GM08714 (cell line): ENCODE data around the gene GRIK4.

ENCODE experiments used
- H3K4me3 ChIP-seq: fragments of 200-500 bp; sonication (Bioruptor generic); 2 replicates; pipeline ENCODE4 v1.5.1; 2014; ENCODE audit warnings: mild to moderate bottlenecking, low read length, inconsistent platforms
- ZNF274 ChIP-seq: IDR thresholded peaks from 2 replicates; pipeline ENCODE4 v1.6.1; 2012; ENCODE audit warnings: mild to moderate bottlenecking, low read depth, low read length

Gene GRIK4, protein sequence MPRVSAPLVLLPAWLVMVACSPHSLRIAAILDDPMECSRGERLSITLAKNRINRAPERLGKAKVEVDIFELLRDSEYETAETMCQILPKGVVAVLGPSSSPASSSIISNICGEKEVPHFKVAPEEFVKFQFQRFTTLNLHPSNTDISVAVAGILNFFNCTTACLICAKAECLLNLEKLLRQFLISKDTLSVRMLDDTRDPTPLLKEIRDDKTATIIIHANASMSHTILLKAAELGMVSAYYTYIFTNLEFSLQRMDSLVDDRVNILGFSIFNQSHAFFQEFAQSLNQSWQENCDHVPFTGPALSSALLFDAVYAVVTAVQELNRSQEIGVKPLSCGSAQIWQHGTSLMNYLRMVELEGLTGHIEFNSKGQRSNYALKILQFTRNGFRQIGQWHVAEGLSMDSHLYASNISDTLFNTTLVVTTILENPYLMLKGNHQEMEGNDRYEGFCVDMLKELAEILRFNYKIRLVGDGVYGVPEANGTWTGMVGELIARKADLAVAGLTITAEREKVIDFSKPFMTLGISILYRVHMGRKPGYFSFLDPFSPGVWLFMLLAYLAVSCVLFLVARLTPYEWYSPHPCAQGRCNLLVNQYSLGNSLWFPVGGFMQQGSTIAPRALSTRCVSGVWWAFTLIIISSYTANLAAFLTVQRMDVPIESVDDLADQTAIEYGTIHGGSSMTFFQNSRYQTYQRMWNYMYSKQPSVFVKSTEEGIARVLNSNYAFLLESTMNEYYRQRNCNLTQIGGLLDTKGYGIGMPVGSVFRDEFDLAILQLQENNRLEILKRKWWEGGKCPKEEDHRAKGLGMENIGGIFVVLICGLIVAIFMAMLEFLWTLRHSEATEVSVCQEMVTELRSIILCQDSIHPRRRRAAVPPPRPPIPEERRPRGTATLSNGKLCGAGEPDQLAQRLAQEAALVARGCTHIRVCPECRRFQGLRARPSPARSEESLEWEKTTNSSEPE

DNA sequence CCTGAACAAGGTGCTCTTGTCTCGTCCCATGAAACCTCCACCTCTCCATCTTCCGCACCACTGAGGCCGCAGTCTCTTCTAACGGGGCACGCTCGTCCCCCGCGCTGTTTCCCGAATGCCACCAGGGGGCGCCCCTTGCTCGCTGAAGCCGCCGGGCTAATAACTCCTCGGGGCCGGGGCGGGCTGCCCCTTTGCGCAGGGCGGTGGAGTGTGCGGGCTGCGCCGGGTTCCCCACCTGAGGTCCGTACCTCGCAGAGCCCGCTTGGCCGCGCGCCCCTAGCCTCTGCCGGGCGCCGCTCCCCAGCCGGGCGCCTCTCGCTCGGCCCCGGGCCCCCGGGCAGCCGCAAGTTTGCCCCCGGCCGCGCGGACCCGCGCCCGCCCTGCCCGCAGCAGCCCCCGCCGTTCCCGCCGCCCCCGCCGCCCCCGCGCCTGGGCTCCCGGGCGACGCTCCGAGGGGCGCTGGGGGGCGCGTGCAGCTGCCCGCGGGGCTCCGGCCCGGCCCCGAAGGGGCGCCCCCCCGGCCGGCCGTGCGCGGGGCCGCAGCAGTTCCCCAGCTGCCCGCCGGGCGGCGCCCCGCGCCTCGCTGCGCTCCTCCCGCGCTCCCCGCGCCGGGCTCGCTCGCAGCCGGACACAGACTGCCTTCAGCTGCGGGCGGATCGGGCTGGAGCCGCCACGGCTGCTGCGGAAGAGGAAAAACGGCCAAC lies at the start of gene GRIK4:
TSS of gene GRIK4 (plus strand) at position 633 of the 704 bp plus-strand sequence. CDS start 148,571 bp downstream, outside the sequence.
- TF ChIP-seq ZNF274 = no peak
- H3K4me3 ChIP-seq = peak within 1 kb of the TSS; percentile 29; the same call in 1 of the 2 replicates

DNA sequence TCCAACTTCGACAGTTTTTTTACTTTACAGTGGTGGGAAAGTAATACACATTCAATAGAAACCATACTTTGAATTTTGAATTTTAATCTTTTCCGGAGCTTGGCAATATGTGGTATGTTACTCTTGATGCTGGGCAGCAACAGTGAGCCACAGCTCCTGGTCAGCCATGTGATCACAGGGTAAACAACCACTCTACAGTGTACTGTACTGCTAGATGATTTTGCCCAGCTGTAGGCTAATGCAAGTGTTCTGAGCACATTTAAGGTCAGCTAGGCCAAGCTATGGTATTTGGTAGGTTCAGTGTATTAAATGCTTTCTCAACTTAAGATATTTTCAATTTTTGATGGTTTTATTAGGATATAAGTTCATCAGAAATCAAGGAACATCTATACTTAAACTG lies 48.7 kb upstream of the GRIK4 start:
- no peak for TF ChIP-seq ZNF274
- no peak overlapping the region for H3K4me3 ChIP-seq

DNA sequence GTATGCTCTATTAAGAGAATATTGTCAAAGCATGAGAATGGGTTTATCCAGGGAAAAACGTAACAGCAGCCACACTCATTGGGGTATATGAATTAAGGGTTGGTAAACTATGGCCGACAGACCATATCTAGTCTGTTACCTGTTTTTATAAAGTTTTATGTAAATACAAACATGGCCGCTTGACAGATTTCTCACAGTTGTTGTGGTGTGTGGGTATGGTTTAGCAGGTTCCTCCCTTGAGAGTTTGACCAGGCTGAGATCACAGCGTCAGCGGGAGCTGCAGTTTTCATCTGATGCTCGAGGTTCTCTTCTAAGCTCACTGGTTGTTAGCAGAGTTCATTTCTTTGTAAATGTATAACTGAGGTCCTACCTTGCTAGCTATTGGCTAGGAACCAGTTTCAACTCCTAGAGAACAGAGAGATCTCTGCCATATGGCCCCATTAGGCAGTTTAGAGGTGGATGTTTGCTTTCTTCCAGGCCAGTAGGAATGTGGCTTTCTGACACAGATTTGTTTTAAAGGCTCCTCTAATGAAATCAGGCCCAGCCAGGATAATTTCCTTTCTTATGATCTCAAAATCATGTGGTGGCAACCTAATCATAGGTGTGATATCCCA lies 45.5 kb upstream of the GRIK4 start:
- TF ChIP-seq ZNF274 = no peak
- H3K4me3 ChIP-seq = no peak overlapping the region

DNA sequence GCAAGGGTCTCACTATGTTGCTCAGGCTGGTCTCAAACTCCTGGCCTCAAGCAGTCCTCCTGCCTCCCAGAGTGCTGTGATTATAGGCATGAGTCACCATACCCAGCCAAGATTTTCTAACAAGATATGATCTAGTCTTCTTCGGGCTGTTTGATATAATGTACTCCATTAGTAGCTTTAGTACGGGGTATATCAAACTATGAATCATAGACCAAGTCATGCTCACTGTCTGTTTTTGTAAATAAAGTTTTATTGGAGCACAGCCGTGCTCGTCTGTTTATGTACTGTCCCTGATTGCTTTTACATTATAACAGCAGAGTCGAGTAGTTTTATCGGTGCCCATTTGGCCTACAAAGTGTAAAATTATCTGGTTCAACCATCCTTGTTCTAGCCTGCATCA lies 43.9 kb upstream of the GRIK4 start:
- H3K4me3 ChIP-seq = no peak overlapping the region
- no peak for TF ChIP-seq ZNF274

DNA sequence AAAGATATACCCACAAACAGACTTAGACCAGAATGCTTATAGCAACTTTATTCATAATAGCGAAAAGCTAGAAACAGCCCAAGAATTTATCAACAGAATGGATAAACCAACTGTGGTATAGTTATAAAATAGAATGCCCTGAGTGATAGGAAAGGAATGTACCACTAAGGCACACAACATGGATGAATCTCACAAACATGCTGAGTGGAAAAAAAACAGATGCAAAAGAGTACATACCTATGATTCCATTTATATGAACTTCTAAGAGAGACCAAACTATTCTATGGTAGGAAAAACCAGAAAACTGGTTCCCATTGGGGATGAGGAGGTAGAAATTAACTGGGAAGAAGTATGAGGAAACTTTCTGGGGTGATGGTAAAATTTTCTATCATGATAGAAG lies 40.4 kb upstream of the GRIK4 start:
- no peak overlapping the region for H3K4me3 ChIP-seq
- TF ChIP-seq ZNF274 = no peak

DNA sequence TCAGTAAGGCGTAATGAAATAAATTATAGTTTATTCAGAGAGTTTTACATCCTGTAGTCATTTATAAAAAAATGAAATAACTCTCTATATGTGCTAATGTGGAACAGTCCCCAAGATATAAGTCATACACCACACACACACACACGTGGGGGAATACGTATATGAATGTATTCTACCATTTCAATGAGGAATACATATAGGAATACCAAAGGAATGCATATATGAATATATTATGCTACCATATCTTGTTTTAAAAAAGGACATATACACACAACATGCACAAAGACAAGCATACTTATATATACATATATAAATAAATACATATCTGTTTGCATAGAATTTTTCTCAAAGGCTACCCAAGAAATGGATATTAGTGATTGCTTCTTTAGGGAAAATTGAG lies 39.6 kb upstream of the GRIK4 start:
- no peak for TF ChIP-seq ZNF274
- no peak overlapping the region for H3K4me3 ChIP-seq

DNA sequence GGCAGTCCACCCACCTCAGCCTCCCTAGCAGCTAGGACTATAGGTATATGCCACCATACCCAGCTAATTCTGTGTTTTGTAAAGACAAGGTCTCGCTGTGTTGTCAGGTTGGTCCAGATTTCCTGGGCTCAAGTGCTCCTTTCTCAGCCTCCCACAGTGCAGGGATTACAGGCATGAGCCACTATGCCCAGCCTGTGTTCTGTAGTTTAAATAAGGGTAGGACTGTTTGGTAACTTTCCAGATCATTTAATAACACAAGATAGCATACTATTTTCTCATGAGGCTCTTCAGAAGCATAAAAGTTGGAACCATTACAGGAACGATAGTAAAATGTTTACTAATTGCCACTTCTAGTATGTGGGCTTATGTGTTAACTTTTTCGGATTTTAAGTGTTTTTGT lies 38.0 kb upstream of the GRIK4 start:
- no peak for TF ChIP-seq ZNF274
- H3K4me3 ChIP-seq = no peak overlapping the region

DNA sequence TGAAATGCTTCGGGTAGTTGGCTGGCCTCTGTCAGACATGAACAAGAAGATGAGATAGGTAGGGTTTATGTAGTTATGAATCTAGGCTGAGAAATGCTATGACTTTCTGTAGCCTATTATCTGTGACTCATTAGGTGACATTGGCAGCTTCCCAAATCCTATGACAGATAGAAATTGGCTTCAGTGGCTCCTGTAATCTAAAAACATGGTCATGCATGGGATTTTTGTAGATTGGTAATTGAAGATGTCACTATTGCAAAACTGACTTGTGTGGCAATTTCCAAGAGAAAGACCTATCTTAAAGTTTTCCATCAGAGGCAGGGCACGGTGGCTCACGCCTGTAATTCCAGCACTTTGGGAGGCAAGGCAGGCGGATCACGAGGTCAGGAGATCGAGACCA lies 29.4 kb upstream of the GRIK4 start:
- H3K4me3 ChIP-seq = no peak overlapping the region
- TF ChIP-seq ZNF274 = no peak

DNA sequence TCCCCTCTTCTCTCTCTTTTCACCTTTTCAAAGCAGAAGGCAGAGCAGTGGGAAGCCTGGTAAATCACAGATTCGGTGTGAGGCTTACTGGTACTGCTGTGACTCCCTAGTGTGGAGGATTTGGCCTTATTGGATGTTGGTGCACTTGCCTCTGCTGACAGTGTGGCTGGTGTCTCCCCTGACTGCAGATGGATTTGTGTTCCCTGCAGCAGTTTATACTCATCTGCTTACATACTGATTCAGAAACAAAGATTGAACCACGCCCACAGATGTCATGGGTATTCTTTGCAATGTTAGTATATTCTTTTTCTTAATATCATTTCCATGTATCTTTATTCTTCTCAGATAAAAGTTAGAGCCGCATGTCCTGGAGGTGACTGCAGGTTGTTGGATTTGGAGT lies 26.8 kb upstream of the GRIK4 start:
- no peak overlapping the region for H3K4me3 ChIP-seq
- no peak for TF ChIP-seq ZNF274

DNA sequence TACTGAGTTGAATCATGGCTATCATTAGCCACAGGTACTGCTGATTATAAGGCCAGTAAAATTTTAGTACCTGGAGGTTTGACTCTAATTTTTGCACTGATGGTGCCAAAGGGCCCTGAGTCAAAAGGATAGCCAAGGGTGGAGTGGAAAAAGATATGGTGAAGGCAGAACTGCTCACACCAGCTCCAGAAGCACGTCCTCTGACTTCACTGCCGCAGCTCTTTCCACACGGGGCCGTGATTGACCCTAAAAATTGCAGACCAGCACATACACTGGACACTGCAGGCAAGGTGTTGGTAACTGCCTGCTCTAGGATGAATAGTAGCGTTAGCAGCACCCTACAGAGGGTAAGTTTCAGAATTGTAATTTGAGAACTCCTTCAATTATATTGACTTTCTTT lies 25.4 kb upstream of the GRIK4 start:
- no peak for TF ChIP-seq ZNF274

DNA sequence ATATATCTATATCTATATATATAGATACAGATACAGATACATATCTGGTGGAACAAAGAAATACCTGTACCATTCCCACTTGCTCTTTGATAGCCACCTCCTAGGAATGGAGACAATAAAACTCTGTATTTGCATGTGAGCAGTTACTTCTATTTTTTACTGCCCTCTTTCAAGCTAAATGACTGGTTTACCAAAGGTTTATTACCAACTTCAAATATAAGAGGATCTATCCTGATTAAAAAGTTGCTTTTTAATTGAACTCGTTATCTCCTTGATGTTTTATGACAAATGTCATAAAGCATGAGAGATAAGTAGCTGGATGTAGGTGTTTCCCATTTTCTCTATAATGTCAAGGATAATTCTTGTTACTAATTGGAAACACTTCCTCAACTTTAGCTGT lies 21.7 kb upstream of the GRIK4 start:
- TF ChIP-seq ZNF274 = no peak
- no peak overlapping the region for H3K4me3 ChIP-seq

More for the DNA sequence above, 25.4 kb upstream of the GRIK4 start:
- H3K4me3 ChIP-seq = no peak overlapping the region

DNA sequence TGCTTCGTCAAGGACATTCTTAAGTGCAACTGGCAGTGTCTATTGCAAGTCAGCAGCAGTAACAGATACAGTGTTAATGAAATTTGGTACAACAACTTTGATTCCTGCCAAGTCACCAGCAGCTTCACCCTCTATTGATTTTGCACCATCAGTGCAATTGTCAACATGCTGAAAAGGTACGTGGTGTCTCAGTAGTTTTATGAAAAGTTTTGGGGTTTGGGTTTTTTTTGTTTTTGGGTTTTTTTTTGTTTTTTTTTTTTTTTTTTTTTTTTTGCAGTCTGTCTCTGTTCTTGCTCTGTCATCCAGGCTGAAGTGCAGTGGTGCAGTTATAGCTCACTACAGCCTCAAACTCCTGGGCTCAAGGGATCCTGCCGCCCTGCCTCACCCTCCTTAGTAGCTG lies 19.1 kb upstream of the GRIK4 start:
- TF ChIP-seq ZNF274 = no peak
- no peak overlapping the region for H3K4me3 ChIP-seq

DNA sequence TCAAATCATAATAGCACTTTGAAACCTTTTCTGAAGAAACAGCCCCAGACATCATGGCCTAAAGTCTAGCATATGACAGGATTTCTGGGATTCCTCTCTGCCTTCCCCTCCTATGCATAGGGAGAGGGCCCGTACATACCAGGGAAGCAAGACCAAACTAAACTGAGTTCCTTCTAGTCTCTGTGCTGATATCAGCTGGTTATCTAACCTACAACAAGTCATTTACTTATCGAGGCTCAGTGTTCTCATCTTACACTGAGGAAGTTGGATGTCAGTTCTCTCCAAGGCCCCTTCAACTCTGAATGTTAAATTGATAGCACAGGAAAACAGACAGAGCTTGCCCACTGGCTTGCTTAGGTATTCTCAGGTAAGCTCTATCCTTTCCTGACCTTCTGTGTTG lies 17.0 kb upstream of the GRIK4 start:
- TF ChIP-seq ZNF274 = no peak
- no peak overlapping the region for H3K4me3 ChIP-seq

DNA sequence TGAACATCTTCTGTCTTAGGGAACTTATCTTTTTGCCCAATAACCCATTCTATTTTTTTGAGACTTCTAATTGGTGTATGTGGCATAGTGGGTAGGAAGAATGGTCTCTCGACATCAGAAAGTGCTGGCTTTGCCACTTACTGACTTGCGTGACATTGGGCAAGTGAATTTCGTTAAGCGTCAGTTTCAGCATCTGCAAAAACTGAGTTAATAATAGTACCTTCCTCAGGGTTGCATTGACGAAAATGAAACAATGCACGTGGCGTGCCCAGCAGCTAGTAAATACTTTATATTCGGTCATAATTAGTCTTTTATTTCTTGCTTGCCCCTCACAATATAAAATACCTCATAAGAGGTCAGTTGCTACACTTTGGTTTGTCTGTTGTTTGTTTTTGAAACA lies 12.5 kb upstream of the GRIK4 start:
- H3K4me3 ChIP-seq = no peak overlapping the region
- no peak for TF ChIP-seq ZNF274

DNA sequence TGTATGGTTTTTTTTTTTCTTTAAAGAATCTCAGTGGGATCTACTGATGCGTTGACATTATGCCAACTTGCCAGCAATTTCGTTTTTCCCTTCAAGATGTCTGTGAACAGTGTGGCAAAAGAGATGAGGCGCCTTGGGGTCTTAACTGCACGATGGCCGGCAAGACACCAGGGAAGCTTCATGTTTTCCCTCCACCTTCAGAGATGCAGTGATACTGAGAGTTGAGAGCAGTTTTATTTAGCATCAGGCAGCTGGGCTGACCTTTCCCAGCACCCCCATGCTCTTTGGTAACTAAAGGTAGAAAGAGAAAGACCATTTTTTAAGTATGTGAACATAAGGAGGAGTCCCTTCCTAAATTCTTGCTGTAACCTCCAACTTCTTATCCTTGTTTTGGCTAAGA lies 11.7 kb upstream of the GRIK4 start:
- no peak for TF ChIP-seq ZNF274
- H3K4me3 ChIP-seq = no peak overlapping the region
